GM12874 (cell line): ENCODE data around the gene KLHL17.

Experiments used
- TF ChIP-seq, protein P1 (sequence below): IDR thresholded peaks from 2 replicates; pipeline ENCODE4 v1.5.1; 2011; ENCODE audit warnings: low read depth, mild to moderate bottlenecking, control low read depth, low read length, moderate library complexity; ENCODE audit not compliant: insufficient read depth

Gene KLHL17

DNA sequence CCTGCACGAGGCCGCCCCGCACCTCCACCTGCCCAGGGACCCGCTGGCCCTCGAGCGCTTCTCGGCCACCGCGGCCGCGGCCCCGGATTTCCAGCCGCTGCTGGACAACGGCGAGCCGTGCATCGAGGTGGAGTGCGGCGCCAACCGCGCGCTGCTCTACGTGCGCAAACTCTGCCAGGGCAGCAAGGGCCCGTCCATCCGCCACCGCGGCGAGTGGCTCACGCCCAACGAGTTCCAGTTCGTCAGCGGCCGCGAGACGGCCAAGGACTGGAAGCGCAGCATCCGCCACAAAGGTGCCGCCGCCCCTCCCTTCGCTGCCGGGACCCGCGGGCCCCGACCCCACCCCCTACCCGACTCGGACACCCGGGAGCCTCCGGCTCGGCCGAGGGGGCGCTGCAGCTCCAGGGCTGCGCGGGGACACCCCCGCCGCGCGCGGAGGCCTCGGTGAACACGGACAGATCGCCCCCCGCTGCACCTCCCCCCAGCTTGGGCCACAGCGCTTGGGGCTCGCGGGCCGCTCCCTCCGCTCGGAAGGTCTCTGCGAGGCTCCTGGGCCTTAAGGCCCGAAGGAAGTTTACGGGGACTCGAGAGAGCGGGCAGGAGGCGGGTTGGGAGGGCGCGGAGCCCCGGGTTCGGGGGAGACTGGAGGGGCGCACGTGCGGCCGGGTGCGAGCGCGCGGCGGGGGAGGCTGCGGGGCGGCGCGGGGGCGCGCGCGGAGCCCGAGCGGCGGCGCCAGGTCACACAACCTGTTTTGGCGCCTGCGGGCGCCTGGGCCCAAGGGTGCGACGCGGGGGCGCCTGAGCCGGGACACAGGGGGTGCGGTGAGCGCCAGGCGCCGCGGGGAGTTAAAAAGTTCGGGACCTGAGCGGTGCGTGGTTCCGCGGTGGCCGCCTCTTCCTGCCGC, 35.5 kb upstream of the KLHL17 start:
- TF ChIP-seq, protein P1, sequence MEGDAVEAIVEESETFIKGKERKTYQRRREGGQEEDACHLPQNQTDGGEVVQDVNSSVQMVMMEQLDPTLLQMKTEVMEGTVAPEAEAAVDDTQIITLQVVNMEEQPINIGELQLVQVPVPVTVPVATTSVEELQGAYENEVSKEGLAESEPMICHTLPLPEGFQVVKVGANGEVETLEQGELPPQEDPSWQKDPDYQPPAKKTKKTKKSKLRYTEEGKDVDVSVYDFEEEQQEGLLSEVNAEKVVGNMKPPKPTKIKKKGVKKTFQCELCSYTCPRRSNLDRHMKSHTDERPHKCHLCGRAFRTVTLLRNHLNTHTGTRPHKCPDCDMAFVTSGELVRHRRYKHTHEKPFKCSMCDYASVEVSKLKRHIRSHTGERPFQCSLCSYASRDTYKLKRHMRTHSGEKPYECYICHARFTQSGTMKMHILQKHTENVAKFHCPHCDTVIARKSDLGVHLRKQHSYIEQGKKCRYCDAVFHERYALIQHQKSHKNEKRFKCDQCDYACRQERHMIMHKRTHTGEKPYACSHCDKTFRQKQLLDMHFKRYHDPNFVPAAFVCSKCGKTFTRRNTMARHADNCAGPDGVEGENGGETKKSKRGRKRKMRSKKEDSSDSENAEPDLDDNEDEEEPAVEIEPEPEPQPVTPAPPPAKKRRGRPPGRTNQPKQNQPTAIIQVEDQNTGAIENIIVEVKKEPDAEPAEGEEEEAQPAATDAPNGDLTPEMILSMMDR, result no peak

- TF ChIP-seq, protein P1, result no peak
Observed at GRCh38 chr1:925561-926421, 34.6 kb upstream of the KLHL17 start.

DNA sequence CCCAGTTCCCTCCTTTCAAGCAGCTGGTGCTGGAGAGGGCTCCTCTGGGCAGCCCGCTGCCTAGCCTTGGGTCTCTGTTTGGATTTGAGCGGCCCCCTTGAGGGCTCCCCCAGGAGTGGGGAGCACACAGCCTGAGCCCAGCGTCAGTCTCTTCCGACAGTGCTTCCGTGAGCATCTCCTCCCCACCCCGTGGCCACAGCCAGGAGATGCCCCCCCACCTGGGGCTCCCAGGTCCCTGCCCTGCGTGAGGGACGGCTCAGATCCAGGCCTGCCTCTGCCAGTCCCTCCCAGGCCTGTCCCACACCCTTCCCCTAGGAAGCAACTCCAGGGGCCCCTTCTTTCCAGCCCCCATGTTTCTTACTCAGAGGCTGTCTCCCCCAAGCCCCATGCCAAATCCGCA, 33.1 kb upstream of the KLHL17 start:
- TF ChIP-seq, protein P1, result no peak

DNA sequence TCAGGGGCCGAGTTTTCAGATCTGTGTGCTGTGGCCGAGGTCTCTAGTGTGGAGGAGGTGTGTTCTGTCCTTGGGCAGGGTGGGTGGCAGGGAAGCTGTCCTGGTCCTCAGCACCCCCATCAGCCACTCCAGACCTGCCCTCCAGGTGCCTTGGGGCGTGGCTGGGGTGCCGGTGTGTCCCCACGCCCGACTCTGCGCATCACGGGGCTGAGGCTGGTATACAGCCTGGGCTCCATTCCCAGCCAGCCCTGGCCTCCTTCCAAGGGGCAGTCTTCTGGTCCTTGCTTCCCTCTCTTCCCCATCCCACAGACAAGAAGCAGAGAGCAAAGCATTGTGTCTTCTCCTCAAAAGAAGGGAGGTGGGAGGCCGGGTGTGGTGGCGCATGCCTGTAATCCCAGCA, 32.6 kb upstream of the KLHL17 start:
- TF ChIP-seq, protein P1, result no peak

- TF ChIP-seq, protein P1, result no peak
Observed at GRCh38 chr1:928825-929661, 31.3 kb upstream of the KLHL17 start.

- TF ChIP-seq, protein P1, result no peak
Observed at GRCh38 chr1:929712-930632, 30.4 kb upstream of the KLHL17 start.
